ENCODE data around the gene CPLX1.

The CPLX1 gene

GRCh38 chr4:825971-826330 is at the start of gene CPLX1:
Gene CPLX1 (minus strand): TSS chr4:826129. CDS start chr4:824522, 1,607 bp downstream.
- Histone ChIP-seq H3K27ac (ENCODE audit: low read length) (no peak within 1 kb of the TSS), H3K9ac (ENCODE audit: low read length in 2 of 2) (no peak within 1 kb of the TSS), H3K9me3 (ENCODE audit: control insufficient read depth in 2 of 2, low read length in 2 of 2) (peaks cover 0 to 3% of the 10 kb centered on the region in 2 donors), H3K27me3 (ENCODE audit: control insufficient read depth in 1 of 2, insufficient read depth in 2 of 2, low read length in 2 of 2) (peaks cover 49 to 60% of the 10 kb centered on the region in 2 donors), H3K4me1 (ENCODE audit: control insufficient read depth, insufficient read depth, low read length) (peaks cover 6% of the 10 kb centered on the region), H3K4me3 (ENCODE audit: low read length in 2 of 2) (peak within 1 kb of the TSS in 1 of 2 donors; percentile 15), H3K36me3 (ENCODE audit: control insufficient read depth in 2 of 2, insufficient read depth in 2 of 2, low read length in 2 of 2) (no peaks in the 10 kb centered on the region)

DNA sequence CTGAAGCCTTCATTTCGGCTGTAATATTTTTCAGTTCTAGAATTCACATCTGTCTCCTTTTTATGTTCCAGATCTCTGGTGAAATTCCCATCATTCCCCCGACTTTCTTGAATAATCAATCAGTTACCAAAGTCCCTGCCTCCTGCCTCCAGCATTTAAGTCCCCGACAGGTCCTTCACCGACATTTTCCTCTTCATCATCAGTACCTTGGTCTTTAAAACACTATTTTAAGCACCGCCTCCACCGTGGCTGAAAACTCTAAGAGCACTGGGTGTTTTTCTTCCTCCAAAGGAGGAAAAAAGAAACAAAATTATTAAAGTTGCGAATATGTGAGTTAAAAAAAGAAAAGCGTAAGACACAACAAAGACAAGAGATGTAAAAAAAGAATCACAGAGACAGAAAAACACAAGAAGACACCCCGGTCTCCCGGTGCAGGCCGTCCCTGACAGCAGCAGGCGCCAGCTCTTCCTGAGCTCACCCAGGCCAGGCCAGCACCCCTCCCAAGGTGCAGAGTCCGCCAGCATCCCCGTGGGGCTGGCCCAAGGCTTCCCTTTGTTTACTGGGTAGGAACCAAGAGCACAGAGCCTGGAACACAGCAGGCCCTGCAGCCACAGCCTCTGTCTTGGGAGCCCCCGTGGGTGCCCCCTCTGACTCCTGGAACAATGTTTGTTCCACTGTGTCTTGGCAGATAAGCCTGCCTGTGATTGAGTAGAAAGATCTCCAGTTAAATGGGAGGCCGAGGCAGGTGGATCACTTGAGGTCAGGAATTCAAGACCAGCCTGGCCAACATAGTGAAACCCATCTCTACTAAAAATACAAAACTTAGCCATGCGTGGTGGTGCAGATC is 49.3 kb upstream of the CPLX1 start:
- no peak overlapping the region for H3K4me3 ChIP-seq (ENCODE audit: low read length in 2 of 2)
- peaks cover 36 to 53% of the 10 kb centered on the region in 2 donors for H3K36me3 ChIP-seq (ENCODE audit: control insufficient read depth in 2 of 2, insufficient read depth in 2 of 2, low read length in 2 of 2)
- no peaks in the 10 kb centered on the region for H3K27me3 ChIP-seq (ENCODE audit: control insufficient read depth in 1 of 2, insufficient read depth in 2 of 2, low read length in 2 of 2)
- no peaks in the 10 kb centered on the region for H3K4me1 ChIP-seq (ENCODE audit: control insufficient read depth, insufficient read depth, low read length)
- H3K27ac ChIP-seq (ENCODE audit: low read length) = no peak overlapping the region
- no peaks in the 10 kb centered on the region for H3K9me3 ChIP-seq (ENCODE audit: control insufficient read depth in 2 of 2, low read length in 2 of 2)
- no peak overlapping the region for H3K9ac ChIP-seq (ENCODE audit: low read length in 2 of 2)

- no peaks in the 10 kb centered on the region for H3K4me1 ChIP-seq (ENCODE audit: control insufficient read depth, insufficient read depth, low read length)
- H3K27me3 ChIP-seq (ENCODE audit: control insufficient read depth in 1 of 2, insufficient read depth in 2 of 2, low read length in 2 of 2) = no peaks in the 10 kb centered on the region
- no peak overlapping the region for H3K4me3 ChIP-seq (ENCODE audit: low read length in 2 of 2)
- no peak overlapping the region for H3K9ac ChIP-seq (ENCODE audit: low read length in 2 of 2)
- H3K9me3 ChIP-seq (ENCODE audit: control insufficient read depth in 2 of 2, low read length in 2 of 2) = no peaks in the 10 kb centered on the region
- H3K27ac ChIP-seq (ENCODE audit: low read length) = no peak overlapping the region
- H3K36me3 ChIP-seq (ENCODE audit: control insufficient read depth in 2 of 2, insufficient read depth in 2 of 2, low read length in 2 of 2) = peaks cover 33 to 52% of the 10 kb centered on the region in 2 donors
These were observed 48.1 kb upstream of the CPLX1 start for GRCh38 chr4:874056-874455.

DNA sequence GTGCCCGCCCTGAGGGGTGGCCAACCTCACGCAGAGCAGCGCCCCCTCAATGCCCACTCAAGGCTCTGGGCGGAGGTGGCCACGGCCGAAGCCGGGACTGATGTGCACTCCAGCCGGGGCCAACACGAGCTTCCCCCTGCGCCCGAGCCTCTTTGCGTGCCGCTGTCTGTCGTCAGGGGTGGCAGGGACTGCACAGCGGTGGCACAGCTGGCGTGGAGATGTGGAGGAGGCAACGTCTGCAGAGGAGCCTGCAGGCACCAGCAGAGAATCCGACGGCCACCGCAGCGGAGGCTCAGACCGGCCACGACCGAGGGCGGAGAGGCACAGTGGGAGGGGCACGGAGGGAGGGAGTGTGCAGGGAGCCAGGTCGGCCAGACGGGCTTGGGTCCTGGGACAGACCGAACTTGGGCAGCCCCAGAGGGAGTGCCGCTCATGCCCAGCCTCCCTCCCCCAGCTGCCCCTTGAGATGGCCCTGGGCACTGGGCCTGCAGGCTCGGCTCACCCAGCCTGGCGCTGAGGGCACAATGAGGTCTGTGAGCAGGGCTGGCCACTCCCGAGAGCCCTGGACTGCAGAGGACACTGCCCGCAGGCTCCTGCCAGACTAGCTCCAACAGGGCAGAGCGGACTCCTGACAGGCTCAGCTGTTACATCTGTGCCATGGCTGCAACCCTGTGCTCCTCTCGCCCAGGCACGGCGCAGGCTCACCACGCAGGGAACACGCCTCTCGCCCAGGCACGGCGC is 46.5 kb upstream of the CPLX1 start:
- Histone ChIP-seq H3K36me3 (ENCODE audit: control insufficient read depth in 2 of 2, insufficient read depth in 2 of 2, low read length in 2 of 2) (peaks cover 41 to 52% of the 10 kb centered on the region in 2 donors), H3K9me3 (ENCODE audit: control insufficient read depth in 2 of 2, low read length in 2 of 2) (no peaks in the 10 kb centered on the region), H3K4me1 (ENCODE audit: control insufficient read depth, insufficient read depth, low read length) (no peaks in the 10 kb centered on the region), H3K4me3 (ENCODE audit: low read length in 2 of 2) (no peak overlapping the region), H3K9ac (ENCODE audit: low read length in 2 of 2) (no peak overlapping the region), H3K27ac (ENCODE audit: low read length) (no peak overlapping the region), H3K27me3 (ENCODE audit: control insufficient read depth in 1 of 2, insufficient read depth in 2 of 2, low read length in 2 of 2) (no peaks in the 10 kb centered on the region)

DNA sequence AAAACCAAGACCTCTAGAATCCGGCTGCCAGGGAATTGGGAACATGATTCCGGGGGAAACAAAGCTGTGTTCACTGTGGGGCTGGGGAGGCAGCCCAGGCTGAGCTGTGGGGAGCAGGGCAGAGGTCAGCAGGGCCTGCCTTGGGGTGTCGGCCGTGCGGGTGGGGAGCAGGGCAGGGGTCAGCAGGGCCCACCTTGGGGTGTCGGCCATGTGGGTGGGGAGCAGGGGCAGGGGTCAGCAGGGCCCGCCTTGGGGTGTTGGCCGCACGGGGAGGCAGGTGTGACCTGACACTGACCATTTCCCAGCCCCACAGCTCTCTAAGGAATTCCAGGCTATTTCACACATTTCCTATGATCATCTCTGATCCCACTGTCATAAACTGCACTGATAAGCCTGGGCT is 45.6 kb upstream of the CPLX1 start:
- no peak overlapping the region for H3K4me3 ChIP-seq (ENCODE audit: low read length in 2 of 2)
- no peaks in the 10 kb centered on the region for H3K4me1 ChIP-seq (ENCODE audit: control insufficient read depth, insufficient read depth, low read length)
- H3K27ac ChIP-seq (ENCODE audit: low read length) = no peak overlapping the region
- no peak overlapping the region for H3K9ac ChIP-seq (ENCODE audit: low read length in 2 of 2)
- H3K36me3 ChIP-seq (ENCODE audit: control insufficient read depth in 2 of 2, insufficient read depth in 2 of 2, low read length in 2 of 2) = peaks cover 35 to 49% of the 10 kb centered on the region in 2 donors
- H3K27me3 ChIP-seq (ENCODE audit: control insufficient read depth in 1 of 2, insufficient read depth in 2 of 2, low read length in 2 of 2) = no peaks in the 10 kb centered on the region
- no peaks in the 10 kb centered on the region for H3K9me3 ChIP-seq (ENCODE audit: control insufficient read depth in 2 of 2, low read length in 2 of 2)

GRCh38 chr4:870951-871350 is 45.0 kb upstream of the CPLX1 start:
- H3K27me3 ChIP-seq (ENCODE audit: control insufficient read depth in 1 of 2, insufficient read depth in 2 of 2, low read length in 2 of 2) = no peaks in the 10 kb centered on the region
- no peak overlapping the region for H3K4me3 ChIP-seq (ENCODE audit: low read length in 2 of 2)
- peaks cover 36 to 48% of the 10 kb centered on the region in 2 donors for H3K36me3 ChIP-seq (ENCODE audit: control insufficient read depth in 2 of 2, insufficient read depth in 2 of 2, low read length in 2 of 2)
- H3K9ac ChIP-seq (ENCODE audit: low read length in 2 of 2) = no peak overlapping the region
- H3K4me1 ChIP-seq (ENCODE audit: control insufficient read depth, insufficient read depth, low read length) = no peaks in the 10 kb centered on the region
- no peak overlapping the region for H3K27ac ChIP-seq (ENCODE audit: low read length)
- no peaks in the 10 kb centered on the region for H3K9me3 ChIP-seq (ENCODE audit: control insufficient read depth in 2 of 2, low read length in 2 of 2)

- Histone ChIP-seq H3K9me3 (ENCODE audit: control insufficient read depth in 2 of 2, low read length in 2 of 2) (no peaks in the 10 kb centered on the region), H3K27ac (ENCODE audit: low read length) (no peak overlapping the region), H3K27me3 (ENCODE audit: control insufficient read depth in 1 of 2, insufficient read depth in 2 of 2, low read length in 2 of 2) (no peaks in the 10 kb centered on the region), H3K4me1 (ENCODE audit: control insufficient read depth, insufficient read depth, low read length) (no peaks in the 10 kb centered on the region), H3K36me3 (ENCODE audit: control insufficient read depth in 2 of 2, insufficient read depth in 2 of 2, low read length in 2 of 2) (peaks cover 37 to 48% of the 10 kb centered on the region in 2 donors), H3K9ac (ENCODE audit: low read length in 2 of 2) (no peak overlapping the region), H3K4me3 (ENCODE audit: low read length in 2 of 2) (no peak overlapping the region)
These were observed 43.8 kb upstream of the CPLX1 start for GRCh38 chr4:869776-870175.

DNA sequence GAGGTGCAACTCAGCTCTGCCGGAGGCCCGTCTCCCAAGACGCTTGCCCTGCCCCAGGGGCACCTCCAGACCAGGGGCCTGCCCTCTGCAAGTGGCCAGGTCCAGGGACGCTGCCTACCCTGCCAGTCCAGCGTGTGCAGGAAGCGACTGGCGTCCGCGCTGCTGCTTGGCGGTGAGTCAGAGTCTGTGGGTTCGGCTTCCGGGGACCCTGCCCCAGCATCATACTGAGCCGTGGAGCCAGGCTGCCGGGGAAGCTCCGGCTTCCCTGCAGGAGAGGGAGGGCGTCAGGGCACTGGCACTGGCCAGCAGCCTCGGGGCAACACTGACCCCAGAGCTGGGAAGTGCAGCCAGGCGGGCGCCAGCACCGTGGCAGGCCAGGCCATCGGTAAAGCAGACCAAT is 42.5 kb upstream of the CPLX1 start:
- H3K36me3 ChIP-seq (ENCODE audit: control insufficient read depth in 2 of 2, insufficient read depth in 2 of 2, low read length in 2 of 2) = peaks cover 31 to 49% of the 10 kb centered on the region in 2 donors
- no peak overlapping the region for H3K27ac ChIP-seq (ENCODE audit: low read length)
- H3K9me3 ChIP-seq (ENCODE audit: control insufficient read depth in 2 of 2, low read length in 2 of 2) = no peaks in the 10 kb centered on the region

DNA sequence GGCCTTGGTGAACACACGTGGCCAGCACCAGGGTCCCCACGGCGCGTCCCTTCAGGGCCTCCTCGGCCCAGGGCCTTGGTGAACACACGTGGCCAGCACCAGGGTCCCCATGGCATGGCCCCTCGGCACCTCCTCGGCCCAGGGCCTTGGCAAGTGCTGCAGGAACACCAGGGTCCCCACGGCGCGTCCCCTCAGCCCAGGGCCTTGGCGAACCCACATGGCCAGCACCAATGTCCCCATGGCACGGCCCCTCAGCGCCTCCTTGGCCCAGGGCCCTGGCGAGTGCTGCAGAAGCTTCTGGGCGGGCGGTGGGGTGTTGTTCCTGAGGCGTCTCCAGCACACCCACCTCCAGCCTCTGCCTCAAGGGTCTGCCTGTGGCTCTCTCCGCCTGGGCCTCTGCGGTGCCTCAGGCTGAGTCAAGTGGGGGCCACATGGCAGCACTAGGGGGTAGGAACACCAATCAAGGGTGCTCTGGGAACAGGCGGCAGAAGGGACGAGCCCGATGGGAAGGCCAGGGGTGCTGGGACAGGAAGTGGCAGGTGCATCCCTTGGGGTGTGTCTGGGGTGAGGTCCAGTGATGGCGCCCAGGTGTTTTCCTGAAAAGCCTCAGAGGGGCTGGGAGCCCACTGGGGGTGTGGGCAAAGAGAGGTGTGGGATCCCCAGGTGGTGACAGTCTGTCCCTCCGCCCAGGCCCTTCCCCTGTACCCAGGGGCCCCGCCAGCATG is 41.8 kb upstream of the CPLX1 start:
- Histone ChIP-seq H3K4me3 (ENCODE audit: low read length in 2 of 2) (no peak overlapping the region), H3K9me3 (ENCODE audit: control insufficient read depth in 2 of 2, low read length in 2 of 2) (no peaks in the 10 kb centered on the region), H3K27ac (ENCODE audit: low read length) (no peak overlapping the region), H3K36me3 (ENCODE audit: control insufficient read depth in 2 of 2, insufficient read depth in 2 of 2, low read length in 2 of 2) (peaks cover 33 to 54% of the 10 kb centered on the region in 2 donors), H3K4me1 (ENCODE audit: control insufficient read depth, insufficient read depth, low read length) (no peaks in the 10 kb centered on the region), H3K27me3 (ENCODE audit: control insufficient read depth in 1 of 2, insufficient read depth in 2 of 2, low read length in 2 of 2) (no peaks in the 10 kb centered on the region), H3K9ac (ENCODE audit: low read length in 2 of 2) (no peak overlapping the region)

More for the DNA sequence above, 42.5 kb upstream of the CPLX1 start:
- H3K9ac ChIP-seq (ENCODE audit: low read length in 2 of 2) = no peak overlapping the region
- no peaks in the 10 kb centered on the region for H3K27me3 ChIP-seq (ENCODE audit: control insufficient read depth in 1 of 2, insufficient read depth in 2 of 2, low read length in 2 of 2)
- no peak overlapping the region for H3K4me3 ChIP-seq (ENCODE audit: low read length in 2 of 2)
- no peaks in the 10 kb centered on the region for H3K4me1 ChIP-seq (ENCODE audit: control insufficient read depth, insufficient read depth, low read length)

DNA sequence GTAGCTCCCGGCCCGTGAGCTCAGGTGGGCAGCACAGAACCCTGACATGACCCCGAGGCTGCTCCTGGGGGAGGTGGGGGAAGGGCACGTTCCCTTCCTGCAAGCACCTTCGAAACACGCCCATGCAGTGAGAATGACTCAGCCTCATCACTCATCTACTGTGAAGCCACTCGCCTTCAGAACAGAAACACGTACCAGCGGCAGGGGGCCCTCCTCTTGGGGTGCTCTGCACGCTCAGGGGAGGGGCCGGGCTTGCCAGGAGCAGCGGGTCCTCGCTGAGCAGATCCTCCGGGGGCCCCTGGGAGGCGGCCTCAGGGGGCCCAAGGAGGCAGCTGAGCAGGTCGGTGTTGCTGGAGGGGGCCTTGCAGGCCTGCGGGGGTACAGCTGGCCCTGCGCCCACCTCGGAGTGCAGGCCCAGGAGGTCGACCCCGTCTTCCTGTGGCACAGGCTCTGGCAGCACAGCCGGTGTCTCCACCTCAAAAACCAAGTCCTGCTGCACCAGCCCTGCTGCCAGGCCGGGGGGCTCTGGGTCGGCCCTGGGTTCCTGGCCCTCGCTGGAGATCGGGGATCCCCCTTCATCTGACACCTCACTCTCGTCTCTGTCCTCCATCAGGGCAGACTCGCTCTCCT is 40.9 kb upstream of the CPLX1 start:
- peaks cover 36 to 55% of the 10 kb centered on the region in 2 donors for H3K36me3 ChIP-seq (ENCODE audit: control insufficient read depth in 2 of 2, insufficient read depth in 2 of 2, low read length in 2 of 2)
- no peaks in the 10 kb centered on the region for H3K4me1 ChIP-seq (ENCODE audit: control insufficient read depth, insufficient read depth, low read length)
- H3K4me3 ChIP-seq (ENCODE audit: low read length in 2 of 2) = no peak overlapping the region
- no peak overlapping the region for H3K27ac ChIP-seq (ENCODE audit: low read length)
- no peak overlapping the region for H3K9ac ChIP-seq (ENCODE audit: low read length in 2 of 2)
- no peaks in the 10 kb centered on the region for H3K27me3 ChIP-seq (ENCODE audit: control insufficient read depth in 1 of 2, insufficient read depth in 2 of 2, low read length in 2 of 2)
- H3K9me3 ChIP-seq (ENCODE audit: control insufficient read depth in 2 of 2, low read length in 2 of 2) = no peaks in the 10 kb centered on the region

Measured in stomach smooth muscle (tissue), 2 donors.